GM21619 (cell line): ENCODE results near the gene PPP3CB.

Experiments
- ATAC-seq: cut with Tn5 transposase; IDR thresholded peaks from one replicate; pipeline ENCODE4 v1.9.1; 2021; ENCODE audit not compliant: unreplicated experiment

Gene PPP3CB

GRCh38 chr10:73485320-73485719 lies 10.5 kb downstream of the PPP3CB start:
- ATAC-seq = no peak

GRCh38 chr10:73480158-73480557 lies 15.7 kb downstream of the PPP3CB start:
- ATAC-seq = no peak

- ATAC-seq = no peak
Observed at GRCh38 chr10:73478636-73479035, 17.2 kb downstream of the PPP3CB start.

- ATAC-seq = no peak
Observed at GRCh38 chr10:73471226-73471625, 24.6 kb downstream of the PPP3CB start.

GRCh38 chr10:73469579-73469978 lies 26.2 kb downstream of the PPP3CB start:
- no peak for ATAC-seq

GRCh38 chr10:73467206-73467605 lies 28.6 kb downstream of the PPP3CB start:
- no peak for ATAC-seq

- no peak for ATAC-seq
Observed at GRCh38 chr10:73465978-73466726, 29.7 kb downstream of the PPP3CB start.

GRCh38 chr10:73460897-73461296 lies 34.9 kb downstream of the PPP3CB start:
- ATAC-seq = no peak

- no peak for ATAC-seq
Observed at GRCh38 chr10:73459683-73460314, 36.0 kb downstream of the PPP3CB start.

GRCh38 chr10:73456187-73456890 lies 39.5 kb downstream of the PPP3CB start:
- ATAC-seq = no peak

GRCh38 chr10:73449113-73449512 lies 46.7 kb downstream of the PPP3CB start:
- no peak for ATAC-seq

- no peak for ATAC-seq
Observed at GRCh38 chr10:73448384-73448783, 47.4 kb downstream of the PPP3CB start.

GRCh38 chr10:73446926-73447325 lies 48.9 kb downstream of the PPP3CB start:
- ATAC-seq = no peak

GRCh38 chr10:73444457-73444856 lies 51.4 kb downstream of the PPP3CB start:
- no peak for ATAC-seq

GRCh38 chr10:73439605-73440312 lies 56.1 kb downstream of the PPP3CB start:
- ATAC-seq = no peak

GRCh38 chr10:73439055-73439454 lies 56.8 kb downstream of the PPP3CB start:
- no peak for ATAC-seq

- ATAC-seq = no peak
Observed at GRCh38 chr10:73433538-73433867, 62.3 kb downstream of the PPP3CB start, which contains the start of gene MSS51. MSS51 (minus strand) TSS chr10:73433561; CDS start chr10:73428284, 5,277 bp downstream.

GRCh38 chr10:73432646-73433537 lies 62.9 kb downstream of the PPP3CB start:
- no peak for ATAC-seq

GRCh38 chr10:73426318-73426717 lies 69.5 kb downstream of the PPP3CB start:
- no peak for ATAC-seq

GRCh38 chr10:73424478-73424877 lies 71.3 kb downstream of the PPP3CB start:
- no peak for ATAC-seq
